ENCODE results near the gene PIK3IP1.
A peak's percentile ranks its signal among the peaks of the same experiment; 100 is the strongest.
"Not testable (repeated sequence)": the region's sequence is repeated elsewhere in the genome, so short reads cannot be mapped to it uniquely, and the experiment has no call there.

PIK3IP1 gene, protein sequence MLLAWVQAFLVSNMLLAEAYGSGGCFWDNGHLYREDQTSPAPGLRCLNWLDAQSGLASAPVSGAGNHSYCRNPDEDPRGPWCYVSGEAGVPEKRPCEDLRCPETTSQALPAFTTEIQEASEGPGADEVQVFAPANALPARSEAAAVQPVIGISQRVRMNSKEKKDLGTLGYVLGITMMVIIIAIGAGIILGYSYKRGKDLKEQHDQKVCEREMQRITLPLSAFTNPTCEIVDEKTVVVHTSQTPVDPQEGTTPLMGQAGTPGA
- 272 to 632 (median 430) reads per million in 4 experiments for total RNA-seq

DNA sequence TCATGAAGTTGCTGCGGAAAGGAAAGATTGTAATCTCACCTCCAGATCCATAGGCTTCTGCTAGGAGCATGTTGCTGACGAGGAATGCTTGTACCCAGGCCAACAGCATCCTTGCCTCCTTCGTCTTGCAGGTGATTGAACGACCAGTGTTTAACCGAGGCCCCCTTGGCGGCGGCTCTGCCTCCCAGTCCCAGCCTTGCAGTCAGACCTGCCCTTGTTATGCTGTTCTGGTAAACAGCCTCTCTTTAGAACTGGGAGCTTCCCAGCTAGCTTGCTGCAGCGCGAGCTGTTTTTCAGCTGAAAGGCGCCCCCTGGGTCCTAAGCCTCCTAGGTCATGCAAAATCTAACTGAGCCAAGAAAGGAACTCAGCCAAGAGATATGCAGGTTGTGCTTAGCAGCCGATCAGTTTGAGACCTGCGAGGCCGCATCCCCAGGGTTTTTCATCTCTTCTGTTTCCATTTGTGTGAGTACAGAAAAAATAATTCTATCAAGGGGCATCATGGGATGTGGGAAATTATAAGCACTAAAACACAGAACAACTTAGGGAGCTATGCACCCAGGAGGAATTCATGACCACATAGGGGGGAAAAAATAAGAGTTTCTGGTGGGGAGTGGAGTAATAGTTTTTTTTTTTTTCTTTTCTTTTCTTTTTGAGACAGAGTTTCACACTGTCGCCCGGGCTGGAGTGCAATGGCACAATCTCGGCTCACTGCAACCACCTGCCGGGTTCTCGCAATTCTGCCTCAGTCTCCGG, at the start of gene PIK3IP1:
PIK3IP1 (minus strand) TSS at position 253 of the 754 bp plus-strand sequence; CDS start at position 109, 144 bp downstream.
- peak; percentile 74 for DNase-seq

DNA sequence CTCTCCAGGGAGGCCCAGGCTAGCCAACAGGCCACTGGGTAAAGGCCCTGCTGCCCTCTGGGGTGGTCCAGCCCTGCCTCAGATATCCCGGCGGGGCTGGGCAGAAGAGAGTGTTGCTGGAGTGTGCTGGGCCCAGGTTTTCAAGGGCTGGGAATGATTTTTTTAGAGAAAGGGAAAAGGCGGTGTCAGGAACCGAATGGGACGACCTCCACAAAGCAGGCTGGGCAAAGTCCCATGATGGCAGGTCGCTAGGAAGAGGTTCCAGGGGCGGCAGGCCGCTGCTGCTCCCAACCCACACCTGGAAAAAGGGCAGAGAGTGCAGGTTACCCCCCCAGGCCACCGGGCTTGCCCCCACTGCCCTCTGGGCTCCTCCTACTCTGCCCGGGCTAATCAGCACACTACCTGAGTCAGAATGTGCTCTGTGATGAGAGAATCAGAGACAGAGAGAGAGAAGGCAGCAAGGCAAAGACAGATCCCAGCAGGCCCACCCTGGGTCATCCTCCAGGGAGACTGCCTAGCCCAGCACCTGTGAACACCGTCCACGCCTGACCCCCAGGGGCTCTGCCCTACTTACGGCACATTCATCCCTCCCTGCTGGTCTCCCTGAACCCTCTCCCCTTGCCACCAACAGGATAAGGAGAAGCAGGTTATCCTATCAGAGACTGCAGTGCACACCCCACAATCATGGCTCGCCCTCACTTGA, 49.2 kb upstream of the PIK3IP1 start:
- no peak for DNase-seq

DNA sequence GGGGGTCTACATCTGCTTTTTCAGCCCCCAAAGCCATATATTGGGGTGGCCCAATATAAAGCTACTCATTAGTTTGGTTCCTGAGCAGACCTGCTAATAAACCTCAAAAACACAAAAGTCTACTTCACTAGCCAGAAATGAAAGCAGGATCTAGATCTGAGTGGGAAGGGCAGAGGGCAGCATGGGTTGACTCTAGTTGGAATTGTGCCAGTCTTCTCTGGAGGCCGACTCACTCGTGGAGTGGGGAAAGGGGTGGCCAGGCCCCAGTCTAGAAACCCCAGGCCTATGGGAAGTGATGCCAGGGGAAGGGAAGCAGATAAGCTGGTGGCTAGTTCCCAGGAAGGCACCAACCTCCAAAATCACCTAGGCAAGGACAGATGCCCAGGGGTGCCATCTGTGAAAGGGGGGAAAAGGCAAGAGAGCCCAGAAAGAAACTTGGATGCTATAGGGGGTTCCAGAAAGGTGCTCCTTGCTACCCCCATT, 48.5 kb upstream of the PIK3IP1 start:
- no peak for DNase-seq

DNA sequence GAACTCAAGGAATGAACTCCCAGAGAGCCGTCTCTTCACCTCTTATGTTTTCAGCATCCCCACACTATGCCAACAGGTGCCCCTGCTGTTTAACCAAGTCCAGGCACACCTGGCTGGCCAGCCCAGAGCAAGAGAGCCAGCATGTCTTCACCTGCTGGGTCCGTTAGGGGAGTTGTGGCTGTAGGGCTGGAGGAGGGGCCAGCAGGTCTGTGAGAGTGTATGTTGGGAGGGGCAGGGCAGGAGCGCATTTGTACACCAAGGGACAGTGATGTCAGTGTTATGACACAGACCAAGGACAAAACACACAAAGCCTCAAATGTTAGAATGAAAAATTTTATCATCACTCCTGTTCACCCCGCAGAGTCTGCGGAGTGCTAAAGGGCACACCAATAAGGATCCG, 48.1 kb upstream of the PIK3IP1 start:
- DNase-seq = no peak

GRCh38 chr22:31339148-31339832, 47.0 kb upstream of the PIK3IP1 start:
- no peak for DNase-seq

- no peak for DNase-seq
These were observed 44.9 kb upstream of the PIK3IP1 start for GRCh38 chr22:31337178-31337577.

GRCh38 chr22:31334329-31334728, 42.0 kb upstream of the PIK3IP1 start:
- no peak for DNase-seq

- DNase-seq = no peak
These were observed 41.4 kb upstream of the PIK3IP1 start for GRCh38 chr22:31333641-31334040.

GRCh38 chr22:31332886-31333285, 40.6 kb upstream of the PIK3IP1 start:
- DNase-seq = no peak

DNA sequence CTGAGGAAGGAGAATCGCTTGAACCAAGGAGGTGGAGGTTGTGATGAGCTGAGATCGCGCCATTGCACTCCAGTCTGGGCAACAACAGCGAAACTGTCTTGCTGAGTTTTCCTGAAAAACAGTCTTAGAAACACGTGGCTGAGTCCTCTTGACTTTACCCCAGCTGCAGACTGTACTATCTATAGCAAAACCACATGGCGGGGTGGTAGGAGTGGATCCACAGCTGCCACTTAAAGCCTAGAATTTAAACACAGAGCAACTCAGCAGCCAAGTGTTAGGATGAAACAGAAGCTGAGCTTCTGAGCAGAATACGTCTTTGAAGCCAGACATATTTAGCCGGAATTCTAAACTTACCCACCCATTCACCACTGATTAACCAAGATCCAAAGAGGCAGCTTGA, 39.7 kb upstream of the PIK3IP1 start:
- DNase-seq = no peak

- no peak for DNase-seq
These were observed 37.3 kb upstream of the PIK3IP1 start for GRCh38 chr22:31329453-31330215.

GRCh38 chr22:31329029-31329428, 36.7 kb upstream of the PIK3IP1 start:
- no peak for DNase-seq

DNA sequence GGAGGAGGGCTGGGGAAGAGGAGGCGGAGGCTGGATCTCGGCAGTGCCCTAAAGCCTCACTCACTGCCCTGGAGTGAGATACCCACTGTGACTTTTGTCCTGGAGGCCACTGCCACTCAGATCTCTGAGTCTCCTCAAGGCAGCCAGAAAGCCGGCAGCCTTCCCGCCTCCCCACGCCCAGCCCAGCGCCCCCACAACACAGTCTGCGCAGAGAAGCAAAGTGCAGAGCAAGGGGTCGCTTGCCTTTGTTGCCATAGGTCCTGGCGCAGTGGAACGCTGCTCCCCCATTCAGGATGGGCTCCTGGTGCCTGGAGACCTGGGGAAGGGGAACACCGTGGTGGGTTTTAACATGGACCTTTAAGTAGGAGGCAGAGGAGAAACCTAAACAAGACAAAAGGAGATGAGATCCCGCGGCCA, 36.3 kb upstream of the PIK3IP1 start:
- no peak for DNase-seq

DNA sequence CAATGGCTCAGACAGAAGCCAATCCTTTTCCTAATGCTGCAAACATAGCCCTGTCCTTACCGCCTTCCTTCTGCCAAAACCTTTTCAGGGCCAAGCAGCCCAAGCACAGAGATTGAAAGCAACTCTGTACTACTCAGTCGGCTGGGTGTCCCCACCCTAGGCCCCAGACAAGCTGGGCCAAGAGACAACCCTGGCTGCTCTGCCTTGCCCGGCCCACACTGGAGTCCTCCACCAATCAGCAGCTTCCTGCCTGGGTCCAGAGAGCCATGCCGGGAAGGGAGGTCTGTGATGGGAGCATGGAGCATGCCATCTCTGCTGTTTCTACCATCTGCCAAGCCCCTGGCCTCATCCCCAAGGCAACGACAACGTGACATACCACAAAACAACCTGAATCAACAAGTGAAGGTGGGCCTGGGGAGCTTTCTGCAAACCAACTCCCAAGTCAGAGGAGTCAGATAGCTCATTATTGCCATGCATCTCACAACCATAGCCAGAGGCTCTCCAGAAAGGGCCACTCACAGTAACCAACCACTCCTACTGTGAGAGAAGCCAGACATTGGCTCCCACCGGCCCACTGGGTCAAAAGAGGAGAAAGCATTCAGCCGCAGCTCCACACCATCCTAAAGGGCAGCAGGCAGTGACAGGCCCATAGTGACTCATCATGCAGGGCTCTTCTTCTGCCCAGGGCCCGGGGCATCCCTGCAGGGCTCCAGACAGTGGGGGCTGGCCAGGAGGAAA, 35.7 kb upstream of the PIK3IP1 start:
- DNase-seq = no peak

- DNase-seq = no peak
These were observed 34.6 kb upstream of the PIK3IP1 start for GRCh38 chr22:31326877-31327276.

DNA sequence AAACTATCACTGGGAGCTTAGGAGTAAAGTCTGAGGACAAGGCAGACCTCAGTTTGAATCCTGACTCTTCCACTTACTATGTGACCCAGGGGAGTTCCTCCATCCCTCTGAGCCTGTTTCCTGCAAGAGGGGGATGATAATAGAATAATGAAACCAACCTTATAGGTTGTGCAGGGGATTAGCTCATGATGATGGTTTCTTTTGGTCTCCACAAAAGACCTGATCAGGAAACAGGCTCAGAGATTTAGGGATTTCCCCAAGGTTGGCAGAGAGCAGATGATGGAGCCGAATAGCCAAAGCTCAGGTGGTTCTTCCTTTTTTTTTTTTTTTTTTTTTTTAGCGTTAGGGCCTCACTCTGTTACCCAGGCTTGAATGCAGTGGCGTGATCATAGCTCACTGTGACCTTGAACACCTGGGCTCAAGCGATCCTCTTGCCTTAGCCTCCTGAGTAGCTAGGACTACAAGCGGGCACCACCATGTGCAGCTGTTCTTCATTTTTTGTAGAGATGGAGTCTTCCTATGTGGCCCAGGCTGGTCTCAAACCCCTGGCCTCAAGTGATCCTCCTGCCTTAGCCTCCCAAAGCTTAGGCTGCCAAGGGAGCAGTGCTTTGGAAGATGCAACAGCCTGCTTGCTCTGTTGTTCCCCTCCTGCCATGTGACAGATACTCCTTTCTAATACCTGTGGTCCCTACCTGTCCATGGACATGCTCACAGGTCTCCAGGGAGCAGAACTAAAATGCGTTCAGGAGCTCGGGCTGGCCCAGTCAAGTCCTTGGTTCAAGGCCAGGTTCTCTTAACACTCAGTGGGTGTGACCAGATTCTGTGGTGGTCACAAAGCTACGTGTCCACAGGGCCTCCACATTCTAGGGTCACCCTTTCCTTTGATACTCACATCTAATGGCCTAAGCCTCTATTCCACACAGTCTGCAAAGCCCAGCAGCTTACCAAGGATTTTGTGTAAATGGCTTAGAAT, 31.6 kb upstream of the PIK3IP1 start:
- no peak for DNase-seq

GRCh38 chr22:31321421-31321820, 29.1 kb upstream of the PIK3IP1 start:
- DNase-seq = no peak

DNA sequence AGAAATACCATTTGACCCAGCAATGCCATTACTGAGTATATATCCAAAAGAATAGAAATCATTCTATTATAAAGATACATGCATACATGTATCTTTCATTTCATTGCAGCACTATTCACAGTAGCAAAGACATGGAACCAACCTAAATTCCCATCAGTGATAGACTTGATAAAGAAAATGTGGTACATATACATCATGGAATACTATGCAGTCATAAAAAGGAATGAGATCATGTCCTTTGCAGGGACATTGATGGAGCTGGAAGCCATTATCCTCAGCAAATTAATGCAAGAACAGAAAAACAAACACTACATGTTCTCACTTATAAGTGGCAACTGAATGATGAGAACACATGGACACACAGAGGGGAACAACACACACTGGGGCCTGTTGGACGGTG, 21.9 kb upstream of the PIK3IP1 start:
- not testable (repeated sequence) for DNase-seq

DNA sequence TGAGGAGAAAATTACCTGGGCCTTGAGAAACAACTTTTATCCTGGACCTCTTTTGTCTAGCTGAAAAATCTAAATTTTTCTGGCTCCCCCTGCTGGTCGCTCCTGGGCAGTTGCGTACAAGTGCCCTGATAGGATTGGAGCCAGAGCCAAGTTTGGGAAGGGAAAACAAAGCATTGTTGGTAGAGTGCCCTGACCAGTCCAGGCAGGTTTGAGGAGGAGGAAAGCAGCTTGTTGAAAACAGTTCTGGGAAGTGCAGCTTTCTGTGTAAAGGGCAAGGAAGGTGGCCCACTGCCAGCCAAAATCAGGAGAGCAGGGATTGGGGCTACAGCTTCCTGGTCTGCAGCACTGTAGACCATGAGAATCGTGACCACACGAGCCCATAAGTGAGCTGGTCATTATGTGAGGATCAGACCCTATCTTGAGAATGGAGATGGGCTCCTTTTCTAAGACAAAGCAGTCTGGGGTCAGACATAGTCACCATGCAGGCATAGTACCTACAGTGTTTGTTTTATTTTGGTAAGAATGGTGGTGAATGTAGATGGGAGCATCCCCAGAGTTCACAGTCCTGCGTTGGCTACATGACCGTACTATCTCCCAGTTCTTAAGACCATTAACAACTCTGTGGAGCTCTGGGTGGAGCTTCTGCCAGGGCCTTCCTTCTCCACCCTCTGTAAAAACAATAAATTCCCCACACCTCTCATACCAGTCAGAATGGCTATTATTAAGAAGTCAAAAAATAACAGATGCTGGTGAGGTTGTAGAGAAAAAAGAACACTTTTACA, 21.3 kb upstream of the PIK3IP1 start:
- peak; percentile 48 for DNase-seq
